ES-I3 (cell line): ENCODE results near the gene ANKRD55.
"Not testable (repeated sequence)": the region's sequence is repeated elsewhere in the genome, so short reads cannot be mapped to it uniquely, and the experiment has no call there.

Experiments
- H3K36me3 ChIP-seq: 2 replicates; pipeline ENCODE4 v1.6.1; 2013; ENCODE audit warnings: mild to moderate bottlenecking, low read length, control low read depth, moderate library complexity; ENCODE audit not compliant: insufficient read depth
- H3K4me1 ChIP-seq: 2 replicates; pipeline ENCODE4 v1.6.1; 2013; ENCODE audit warnings: mild to moderate bottlenecking, control low read depth, low read length; ENCODE audit not compliant: insufficient read depth
- H3K9ac ChIP-seq: 2 replicates; pipeline ENCODE4 v1.6.1; 2013; ENCODE audit warnings: low read depth, mild to moderate bottlenecking, low read length, moderate library complexity
- H3K9me3 ChIP-seq: 2 replicates; pipeline ENCODE4 v1.6.1; 2013; ENCODE audit warnings: mild to moderate bottlenecking, low read length, moderate library complexity; ENCODE audit not compliant: control insufficient read depth, insufficient read depth

Gene ANKRD55

GRCh38 chr5:56207537-56207936, 25.6 kb downstream of the ANKRD55 start:
- no peaks in the 10 kb centered on the region for H3K4me1 ChIP-seq
- H3K36me3 ChIP-seq: no peaks in the 10 kb centered on the region
- no peak overlapping the region for H3K9ac ChIP-seq
- no peaks in the 10 kb centered on the region for H3K9me3 ChIP-seq

- Histone ChIP-seq H3K9me3 (no peaks in the 10 kb centered on the region), H3K36me3 (no peaks in the 10 kb centered on the region), H3K9ac (no peak overlapping the region), H3K4me1 (no peaks in the 10 kb centered on the region)
Observed at GRCh38 chr5:56206126-56206910, 26.8 kb downstream of the ANKRD55 start.

- H3K36me3 ChIP-seq, H3K9me3 ChIP-seq, H3K4me1 ChIP-seq, H3K9ac ChIP-seq: not testable (repeated sequence)
Observed at GRCh38 chr5:56203936-56204335, 29.2 kb downstream of the ANKRD55 start.

- H3K36me3 ChIP-seq: no peaks in the 10 kb centered on the region
- H3K9me3 ChIP-seq: no peaks in the 10 kb centered on the region
- H3K4me1 ChIP-seq: 0 out of 2 replicates have a peak, but pooled peaks cover 5% of the 10 kb centered on the region
- H3K9ac ChIP-seq: no peak overlapping the region
Observed at GRCh38 chr5:56202483-56202882, 30.6 kb downstream of the ANKRD55 start.

- H3K9ac ChIP-seq, H3K9me3 ChIP-seq, H3K4me1 ChIP-seq, H3K36me3 ChIP-seq: not testable (repeated sequence)
Observed at GRCh38 chr5:56201762-56202261, 31.3 kb downstream of the ANKRD55 start.

GRCh38 chr5:56200971-56201666, 32.0 kb downstream of the ANKRD55 start:
- Histone ChIP-seq H3K9me3 (no peaks in the 10 kb centered on the region), H3K9ac (no peak overlapping the region), H3K36me3 (no peaks in the 10 kb centered on the region), H3K4me1 (0 out of 2 replicates have a peak, but pooled peaks cover 5% of the 10 kb centered on the region)

- no peaks in the 10 kb centered on the region for H3K9me3 ChIP-seq
- H3K9ac ChIP-seq: no peak overlapping the region
- no peaks in the 10 kb centered on the region; the same call in 1 of the 2 replicates for H3K4me1 ChIP-seq
- H3K36me3 ChIP-seq: no peaks in the 10 kb centered on the region
Observed at GRCh38 chr5:56195016-56195415, 38.1 kb downstream of the ANKRD55 start.

- H3K36me3 ChIP-seq: no peaks in the 10 kb centered on the region
- H3K4me1 ChIP-seq: no peaks in the 10 kb centered on the region; the same call in 1 of the 2 replicates
- no peaks in the 10 kb centered on the region for H3K9me3 ChIP-seq
- H3K9ac ChIP-seq: no peak overlapping the region
Observed at GRCh38 chr5:56192246-56192645, 40.9 kb downstream of the ANKRD55 start.

GRCh38 chr5:56191656-56192055, 41.5 kb downstream of the ANKRD55 start:
- no peaks in the 10 kb centered on the region for H3K36me3 ChIP-seq
- H3K9ac ChIP-seq: no peak overlapping the region
- H3K9me3 ChIP-seq: no peaks in the 10 kb centered on the region
- H3K4me1 ChIP-seq: no peaks in the 10 kb centered on the region; the same call in 1 of the 2 replicates

GRCh38 chr5:56190497-56190896, 42.6 kb downstream of the ANKRD55 start:
- H3K36me3 ChIP-seq: no peaks in the 10 kb centered on the region
- peaks cover 6% of the 10 kb centered on the region; the same call in 1 of the 2 replicates for H3K4me1 ChIP-seq
- no peak overlapping the region for H3K9ac ChIP-seq
- H3K9me3 ChIP-seq: no peaks in the 10 kb centered on the region

GRCh38 chr5:56185768-56186311, 47.3 kb downstream of the ANKRD55 start:
- Histone ChIP-seq H3K36me3 (no peaks in the 10 kb centered on the region), H3K9ac (no peak overlapping the region), H3K9me3 (no peaks in the 10 kb centered on the region), H3K4me1 (peaks cover 17% of the 10 kb centered on the region)

GRCh38 chr5:56183506-56183905, 49.6 kb downstream of the ANKRD55 start:
- H3K4me1 ChIP-seq: peaks cover 17% of the 10 kb centered on the region
- H3K36me3 ChIP-seq: no peaks in the 10 kb centered on the region
- no peaks in the 10 kb centered on the region for H3K9me3 ChIP-seq
- peak overlapping the region; percentile 15; the same call in 1 of the 2 replicates for H3K9ac ChIP-seq

- H3K36me3 ChIP-seq: no peaks in the 10 kb centered on the region
- H3K9ac ChIP-seq: no peak overlapping the region
- H3K4me1 ChIP-seq: peaks cover 31% of the 10 kb centered on the region
- H3K9me3 ChIP-seq: no peaks in the 10 kb centered on the region
Observed at GRCh38 chr5:56179442-56179841, 53.7 kb downstream of the ANKRD55 start.

GRCh38 chr5:56178823-56179222, 54.3 kb downstream of the ANKRD55 start:
- Histone ChIP-seq H3K36me3 (no peaks in the 10 kb centered on the region), H3K4me1 (peaks cover 27% of the 10 kb centered on the region), H3K9me3 (no peaks in the 10 kb centered on the region), H3K9ac (no peak overlapping the region)
